Body of pancreas (tissue), 4 donors: Measurements from ENCODE around the gene MET. TPM values are rescaled to one million over a fixed set of nuclear protein-coding genes. Genes with fewer than 3 reads are reported as not detected.
"Not testable (repeated sequence)": the region's sequence is repeated elsewhere in the genome, so short reads cannot be mapped to it uniquely, and the experiment has no call there.

Experiments used
- ATAC-seq: fragments of 150-250 bp; one replicate; pipeline ENCODE4 v1.9.1; 2016
- DNase-seq, 4 donors: peaks; one replicate each; pipeline ENCODE4 v3.0.0-alpha.2; 2019
- H3K27ac ChIP-seq, 4 donors: fragments of 200-600 bp; sonication (generic); 1 replicate in 3 of 4; 2 replicates in 1 of 4; pipeline versions ENCODE4 v1.5.1 to v1.6.1; 2016 to 2019; ENCODE audit warnings: mild to moderate bottlenecking in 1 of 4, mixed read lengths in 1 of 4, moderate library complexity in 1 of 4
- H3K27me3 ChIP-seq, 2 donors: fragments of 200-600 bp; sonication (generic); one replicate each; pipeline ENCODE4 v1.6.0; 2016; ENCODE audit warnings: mild to moderate bottlenecking in 1 of 2
- H3K36me3 ChIP-seq, 2 donors: fragments of 200-600 bp; sonication (generic); replicated peaks in 1 of 2; 2 replicates each; pipeline ENCODE4 v1.5.1; 2016; ENCODE audit warnings: low read depth in 2 of 2; ENCODE audit not compliant: insufficient read depth in 1 of 2
- H3K4me1 ChIP-seq: fragments of 200-600 bp; sonication (generic); one replicate; pipeline ENCODE4 v1.6.0; 2016
- H3K4me3 ChIP-seq, 2 donors: fragments of 200-600 bp; sonication (generic); 1 replicate in 1 of 2; 2 replicates in 1 of 2; pipeline ENCODE4 v1.5.1; 2016 to 2019
- H3K9me3 ChIP-seq, 3 donors: fragments of 200-600 bp; sonication (generic); 1 replicate in 2 of 3; 2 replicates in 1 of 3; pipeline ENCODE4 v1.5.1; 2016
- CTCF ChIP-seq, 7 experiments: fragments of 450-650 bp in 4 of 7; fragments of 200-600 bp in 3 of 7; sonication (generic) in 3 of 7; IDR thresholded peaks; one replicate each; pipeline ENCODE4 v1.5.1; 2016 to 2019; ENCODE audit warnings: antibody characterized with exemption in 7 of 7
- POLR2A ChIP-seq, 3 donors: fragments of 450-650 bp; IDR thresholded peaks; one replicate each; pipeline ENCODE4 v1.6.1; 2016; ENCODE audit warnings: antibody characterized with exemption in 3 of 3, mild to moderate bottlenecking in 2 of 3
- WGBS, 2 donors: methylation state at CpG; one replicate each; pipeline ENCODE4 v1.1.5; 2017; 5-methylcytosine and 5-hydroxymethylcytosine counted together
- intact Hi-C: fragments of 100-400 bp; cut with DNase I; formaldehyde crosslinking; loops from one replicate; pipeline ENCODE4 v1.15.1; 2023
- total RNA-seq, 2 donors: library from RNA; depleted of rRNA; stranded (reverse); fragments of >200 nt; gene quantifications; one replicate each; pipeline ENCODE4 v1.1.0, GENCODE V29; 2016

Gene MET
- total RNA-seq, 2 donors from 2014 or later = 21.3 to 23.7 TPM

DNA sequence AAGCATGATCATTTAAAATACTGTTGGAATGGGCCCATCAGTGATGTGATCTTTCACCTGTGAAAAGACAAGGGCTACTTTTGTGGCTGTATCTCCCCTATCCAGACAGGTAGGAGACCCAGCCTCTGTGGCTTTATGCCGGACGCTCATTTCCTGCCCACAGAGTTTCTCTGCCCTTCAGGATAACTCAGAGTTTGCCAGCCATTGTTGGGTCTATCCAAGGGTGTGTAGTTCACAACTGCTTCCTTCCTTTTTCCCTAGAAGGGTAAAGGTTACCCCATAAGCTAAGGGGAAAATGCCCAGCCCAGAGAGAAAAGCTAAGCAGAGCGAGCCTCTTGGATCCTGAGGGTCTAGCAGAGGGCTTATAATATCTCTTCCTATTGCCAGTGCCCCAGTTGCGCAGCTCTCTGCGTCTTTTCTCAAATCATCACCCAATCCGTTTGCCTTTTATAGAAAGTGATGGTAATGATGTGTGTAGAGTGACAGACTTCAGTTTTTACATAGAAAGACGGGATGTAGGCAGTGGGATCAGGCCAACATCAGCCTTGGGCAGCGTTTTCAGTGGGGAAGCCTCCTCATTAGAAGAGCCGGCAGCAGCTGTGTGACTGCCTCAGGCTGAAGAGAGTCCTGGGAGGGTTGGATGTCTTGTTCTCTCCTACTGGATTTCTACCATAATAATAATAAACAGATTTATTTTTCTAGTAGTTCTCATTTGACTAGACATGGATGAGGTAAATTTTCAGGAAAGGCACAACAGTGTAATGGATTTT, 80.5 kb downstream of the MET start:
- DNase-seq (no peak), ATAC-seq (no peak)
- intact Hi-C loops = no loop called here
- WGBS, 2 donors = 82 to 85% methylated on average over 9 of the region's 9 CpGs
- H3K9me3 ChIP-seq = no peaks in the 10 kb centered on the region
- TF ChIP-seq CTCF (IDR thresholded peaks at IDR 0.05) = no peak
- no peak for TF ChIP-seq POLR2A (IDR thresholded peaks at IDR 0.05)
- H3K27ac ChIP-seq = no peak overlapping the region
- H3K36me3 ChIP-seq = no peaks in the 10 kb centered on the region
- H3K4me1 ChIP-seq = no peaks in the 10 kb centered on the region
- no peaks in the 10 kb centered on the region for H3K27me3 ChIP-seq
- no peak overlapping the region for H3K4me3 ChIP-seq

DNA sequence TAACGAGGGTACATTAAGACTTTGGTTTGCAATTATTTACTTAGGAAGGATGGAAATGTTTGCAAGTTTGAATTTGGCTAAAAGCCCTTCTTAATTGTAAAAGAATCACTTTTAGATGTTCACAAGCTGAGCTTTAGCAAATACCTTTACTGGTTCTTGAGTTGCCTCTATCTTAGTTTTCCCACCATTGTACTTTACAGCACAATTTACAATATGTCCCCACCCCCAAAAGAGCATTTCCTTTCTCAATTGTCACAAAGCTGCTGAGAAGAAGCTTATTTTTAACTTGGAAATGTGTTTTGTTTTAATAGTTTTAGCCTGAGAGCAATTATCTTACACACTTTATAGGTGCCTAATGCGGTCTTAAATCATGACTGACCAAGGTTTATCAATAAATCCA, 81.1 kb downstream of the MET start:
- Histone ChIP-seq H3K4me1 (no peaks in the 10 kb centered on the region), H3K27ac (no peak overlapping the region), H3K4me3 (no peak overlapping the region), H3K9me3 (no peaks in the 10 kb centered on the region), H3K36me3 (no peaks in the 10 kb centered on the region), H3K27me3 (no peaks in the 10 kb centered on the region)
- no peak for ATAC-seq
- no peak for DNase-seq
- intact Hi-C loops = no loop called here
- 65 to 73% methylated on average over 2 of the region's 2 CpGs for WGBS, 2 donors
- no peak for TF ChIP-seq POLR2A (IDR thresholded peaks at IDR 0.05)
- no peak for TF ChIP-seq CTCF (IDR thresholded peaks at IDR 0.05)

GRCh38 chr7:116754186-116754585, 82.2 kb downstream of the MET start:
- Histone ChIP-seq H3K4me3 (no peak overlapping the region), H3K27ac (no peak overlapping the region), H3K9me3 (no peaks in the 10 kb centered on the region), H3K4me1 (no peaks in the 10 kb centered on the region), H3K36me3 (no peaks in the 10 kb centered on the region), H3K27me3 (no peaks in the 10 kb centered on the region)
- ATAC-seq = no peak
- TF ChIP-seq CTCF (IDR thresholded peaks at IDR 0.05) (no peak), POLR2A (IDR thresholded peaks at IDR 0.05) (no peak)
- intact Hi-C loops = no loop called here
- no peak for DNase-seq
- 93 to 94% methylated on average over 4 of the region's 4 CpGs for WGBS, 2 donors

DNA sequence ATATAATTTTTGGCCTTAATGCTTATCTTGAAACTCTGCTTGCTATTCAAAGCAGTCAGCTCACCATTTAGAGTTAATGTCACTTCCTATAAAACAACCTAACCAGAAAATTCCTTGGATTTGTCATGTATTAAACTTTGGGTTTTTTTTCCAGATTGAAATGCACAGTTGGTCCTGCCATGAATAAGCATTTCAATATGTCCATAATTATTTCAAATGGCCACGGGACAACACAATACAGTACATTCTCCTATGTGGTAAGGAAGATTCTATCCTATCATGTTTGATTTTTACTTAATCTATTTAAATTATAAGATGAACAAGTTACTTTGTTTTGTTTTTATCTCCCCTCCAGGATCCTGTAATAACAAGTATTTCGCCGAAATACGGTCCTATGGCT, 85.3 kb downstream of the MET start:
- whole genome bisulfite sequencing, 2 donors = 96 to 97% methylated on average over 4 of the region's 4 CpGs
- no peak for ATAC-seq
- no peak overlapping the region for H3K27ac ChIP-seq
- no peak for DNase-seq
- H3K27me3 ChIP-seq = no peaks in the 10 kb centered on the region
- H3K4me3 ChIP-seq = no peak overlapping the region
- intact Hi-C loops = no loop called here
- no peaks in the 10 kb centered on the region for H3K36me3 ChIP-seq
- H3K4me1 ChIP-seq = no peaks in the 10 kb centered on the region
- H3K9me3 ChIP-seq = no peaks in the 10 kb centered on the region
- TF ChIP-seq POLR2A (IDR thresholded peaks at IDR 0.05) = no peak
- no peak for TF ChIP-seq CTCF (IDR thresholded peaks at IDR 0.05)

GRCh38 chr7:116759642-116760041, 87.6 kb downstream of the MET start:
- DNase-seq, H3K4me1 ChIP-seq, H3K4me3 ChIP-seq, H3K27ac ChIP-seq, intact Hi-C loops, H3K27me3 ChIP-seq, H3K36me3 ChIP-seq, H3K9me3 ChIP-seq, ATAC-seq: not testable (repeated sequence)
- WGBS, 2 donors = 90 to 94% methylated on average over 5 of the region's 5 CpGs
